Stimulated activated naive CD8-positive, alpha-beta T cell treated with anti-CD3 and anti-CD28 coated beads, Interleukin-15, Interleukin-2, amounts not matched to agents 100 U/mL and 50 U/mL, for 24 hours (primary cell): ENCODE data around the gene MAPK8IP3.
"Not testable (repeated sequence)": the region's sequence is repeated elsewhere in the genome, so short reads cannot be mapped to it uniquely, and the experiment has no call there.

ENCODE experiments used
- ATAC-seq: fragments of 150-1000 bp; cut with Tn5 transposase; one replicate; pipeline ENCODE4 v1.10.0; 2021
- DNase-seq: peaks from one replicate; pipeline ENCODE4 v3.0.0; 2021

MAPK8IP3 gene

DNA sequence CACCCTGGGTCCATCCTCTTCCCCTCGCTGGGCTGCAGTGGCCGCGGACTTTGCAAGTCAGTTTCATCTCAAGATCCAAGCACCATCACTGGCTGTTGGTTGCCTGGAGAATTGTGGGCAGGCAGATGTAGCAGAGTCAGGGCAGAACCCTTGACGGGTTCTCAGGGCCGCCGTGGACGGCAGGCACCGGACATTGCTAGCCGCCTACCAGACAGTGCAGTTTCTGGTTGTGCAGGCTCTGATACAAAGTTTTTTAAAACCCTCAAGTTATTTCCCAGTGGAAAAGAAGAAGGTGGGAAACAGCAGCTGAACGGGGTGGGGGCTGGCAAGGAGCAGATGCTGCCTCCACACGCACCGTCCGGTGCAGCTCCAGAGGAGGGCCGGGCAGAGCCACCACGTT is 3.4 kb downstream of the MAPK8IP3 start:
- DNase-seq = no peak

DNA sequence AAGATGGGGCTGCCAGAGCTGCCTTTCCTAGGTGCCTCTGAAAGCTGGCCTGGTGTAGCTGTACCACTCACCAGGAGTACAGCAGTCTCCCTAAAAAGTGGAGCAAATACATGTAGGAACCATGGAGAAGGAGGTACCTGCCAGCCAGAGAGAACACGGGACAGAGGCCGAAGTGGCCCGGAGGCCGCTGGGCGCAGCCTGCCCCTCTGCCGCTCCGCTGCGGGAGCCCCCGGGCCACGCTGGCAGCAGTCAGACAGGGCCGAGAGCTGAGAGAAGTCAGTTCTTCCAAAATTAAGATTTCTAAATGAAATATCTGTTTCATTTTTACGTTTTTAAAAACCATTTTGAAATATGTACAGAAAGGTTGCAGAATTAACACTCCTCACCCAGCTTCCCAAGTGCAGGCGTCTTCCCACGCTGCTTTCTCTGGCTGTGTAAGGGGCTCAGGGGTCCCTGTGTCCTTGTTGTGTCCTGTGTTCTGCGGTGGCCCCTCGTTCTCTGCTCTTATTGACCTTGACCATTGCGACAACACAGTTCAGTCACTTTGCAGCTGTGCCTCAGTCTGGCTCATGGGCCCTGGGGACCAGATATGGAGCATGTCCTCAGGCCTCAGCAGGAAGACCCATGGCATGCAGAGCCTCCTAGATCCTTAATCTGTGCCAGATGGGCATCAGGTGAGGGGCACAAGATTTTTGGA is 5.0 kb downstream of the MAPK8IP3 start:
- DNase-seq (no peak), ATAC-seq (no peak)

More for the DNA sequence above, 3.4 kb downstream of the MAPK8IP3 start:
- no peak for ATAC-seq

DNA sequence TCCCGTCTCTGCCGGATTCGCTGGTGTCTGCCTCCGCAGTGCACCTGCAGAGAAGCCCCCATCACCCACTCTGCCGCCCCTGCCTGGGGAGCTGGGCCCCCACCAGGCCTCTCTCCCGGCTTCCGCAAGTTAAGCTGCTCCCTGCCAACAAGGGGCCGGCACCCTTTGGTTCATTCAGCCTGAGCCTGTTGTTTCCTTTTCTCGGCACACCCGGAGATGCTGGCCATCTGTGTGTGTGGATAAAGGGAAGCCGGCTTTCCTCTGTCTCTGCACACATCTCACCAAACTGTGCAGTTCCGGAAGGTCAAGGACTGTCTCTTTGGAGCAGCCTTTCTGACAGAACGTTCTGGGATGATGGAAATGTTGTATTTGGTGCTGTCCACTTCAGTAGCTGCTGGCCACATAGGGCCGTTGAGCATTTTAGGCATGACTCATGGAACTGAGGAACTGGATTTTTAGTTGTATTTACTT is 6.8 kb downstream of the MAPK8IP3 start:
- DNase-seq = no peak
- ATAC-seq = no peak

DNA sequence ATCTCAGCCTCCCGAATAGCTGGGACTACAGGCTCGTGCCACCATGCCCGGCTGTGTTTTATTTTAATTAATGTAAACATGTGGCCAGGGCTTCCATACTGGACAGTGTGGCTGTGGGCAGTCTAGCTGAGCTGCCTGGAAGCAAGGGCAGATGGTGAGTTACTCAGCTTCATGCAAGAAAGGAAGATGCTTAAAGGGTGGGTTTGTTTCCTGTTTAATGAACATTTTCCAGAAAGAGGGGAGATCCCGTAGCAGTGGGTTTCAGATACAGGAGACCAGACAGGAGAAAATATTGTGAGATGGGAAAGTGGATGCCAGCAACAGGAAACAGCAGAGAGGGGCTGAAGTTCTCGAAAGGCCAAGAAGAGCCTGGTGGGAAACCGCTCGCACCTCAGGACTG is 7.3 kb downstream of the MAPK8IP3 start:
- ATAC-seq = no peak
- DNase-seq = no peak

DNA sequence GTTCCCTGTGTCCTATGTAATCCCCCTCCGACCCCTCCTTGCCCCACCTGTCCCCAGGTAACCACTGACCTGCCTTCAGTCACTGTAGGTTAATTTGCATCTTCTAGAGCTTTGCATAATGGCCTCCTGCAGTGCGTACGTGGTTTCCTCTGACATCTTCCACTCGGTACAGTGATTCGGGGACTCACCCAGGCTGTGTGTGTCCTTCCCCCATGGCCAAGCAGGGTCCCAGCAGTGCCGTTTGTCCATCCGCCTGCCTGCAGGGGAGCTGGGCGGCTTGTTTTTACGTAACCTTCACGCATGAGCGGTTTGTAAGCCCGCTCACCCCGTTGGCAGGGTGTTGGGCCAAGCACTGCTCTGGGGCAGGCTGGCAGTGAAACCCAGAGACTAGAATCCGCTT is 7.9 kb downstream of the MAPK8IP3 start:
- no peak for DNase-seq
- ATAC-seq = no peak

DNA sequence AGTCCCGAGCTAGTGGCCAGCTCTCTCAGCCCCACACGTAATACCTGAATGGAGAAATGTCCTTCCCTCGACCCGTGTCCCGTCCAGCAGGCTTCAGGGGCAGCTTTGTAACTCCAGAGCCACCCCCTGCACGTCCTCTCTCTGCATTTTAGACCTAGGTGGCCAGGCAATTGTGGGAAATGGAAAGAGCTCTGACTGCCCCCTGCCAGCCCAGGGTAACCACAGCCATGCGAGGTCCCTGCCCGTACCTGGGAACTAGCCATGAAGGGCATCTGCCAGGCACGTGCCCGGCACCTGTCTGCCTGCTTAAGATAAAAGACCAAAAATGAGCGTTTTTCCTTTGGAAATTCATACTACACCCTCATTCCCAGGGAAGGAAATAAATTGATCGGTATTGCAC is 9.2 kb downstream of the MAPK8IP3 start:
- no peak for DNase-seq
- no peak for ATAC-seq

DNA sequence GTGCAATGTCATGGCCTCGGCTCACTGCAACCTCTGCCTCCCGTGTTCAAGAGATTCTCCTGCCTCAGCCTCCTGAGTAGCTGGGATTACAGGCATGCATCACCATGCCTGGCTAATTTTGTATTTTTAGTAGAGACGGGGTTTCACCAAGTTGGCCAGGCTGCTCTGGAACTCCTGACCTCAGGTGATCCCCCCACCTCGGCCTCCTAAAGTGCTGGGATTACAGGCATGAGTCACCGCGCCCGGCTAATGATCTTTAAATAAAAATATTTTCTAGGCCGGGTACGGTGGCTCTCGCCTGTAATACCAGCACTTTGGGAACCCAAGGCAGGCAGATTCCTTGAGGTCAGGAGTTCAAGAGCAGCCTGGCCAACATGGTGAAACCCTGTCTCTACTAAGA is 12.2 kb downstream of the MAPK8IP3 start:
- ATAC-seq, DNase-seq: not testable (repeated sequence)

DNA sequence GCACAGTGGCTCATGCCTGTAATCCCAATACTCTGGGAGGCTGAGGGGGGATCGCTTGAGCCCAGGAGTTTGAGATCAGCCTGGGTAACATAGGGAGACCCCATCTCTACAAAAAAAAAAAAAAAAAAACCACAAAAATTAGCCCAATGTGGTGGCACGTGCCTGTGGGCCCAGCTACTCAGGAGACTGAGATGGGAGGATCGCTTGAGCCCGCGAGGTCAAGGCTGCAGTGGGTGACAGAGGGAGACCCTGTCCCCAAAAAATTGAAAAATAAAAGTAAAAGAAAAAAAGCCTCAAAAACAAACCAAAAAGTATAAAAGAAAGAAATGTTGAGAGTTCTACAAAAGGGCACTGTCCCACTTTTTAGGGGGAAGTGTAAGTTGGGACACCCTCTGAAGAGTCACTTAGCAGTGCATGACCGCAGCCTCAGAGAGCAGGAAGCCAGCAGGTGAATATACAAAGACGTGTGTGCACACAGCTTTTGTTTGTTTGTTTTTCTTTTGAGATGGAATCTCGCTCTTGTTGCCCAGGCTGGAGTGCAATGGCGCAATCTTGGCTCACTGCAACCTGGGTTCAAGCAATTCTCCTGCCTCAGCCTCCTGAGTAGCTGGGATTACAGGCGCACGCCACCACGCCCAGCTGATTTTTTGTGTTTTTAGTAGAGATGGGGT is 13.7 kb downstream of the MAPK8IP3 start:
- DNase-seq, ATAC-seq: not testable (repeated sequence)

DNA sequence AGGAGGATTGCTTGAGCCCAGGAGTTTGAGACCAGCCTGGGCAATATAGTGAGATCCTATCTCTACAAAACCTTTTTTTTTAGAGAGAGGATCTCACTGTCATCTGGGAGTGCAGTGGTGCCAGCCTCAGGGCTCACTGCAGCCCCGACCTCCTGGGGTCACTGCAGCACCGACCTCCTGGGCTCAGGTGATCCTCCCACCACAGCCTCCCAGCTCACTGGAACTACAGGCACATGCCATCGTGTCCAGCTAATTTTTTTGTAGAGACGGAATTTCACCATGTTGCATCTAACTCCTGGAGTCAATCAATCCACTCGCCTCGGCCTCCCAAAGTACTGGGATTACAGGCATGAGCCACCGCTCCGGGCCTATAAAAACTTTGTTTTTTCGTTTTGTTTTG is 15.4 kb downstream of the MAPK8IP3 start:
- no peak for ATAC-seq
- DNase-seq = no peak

DNA sequence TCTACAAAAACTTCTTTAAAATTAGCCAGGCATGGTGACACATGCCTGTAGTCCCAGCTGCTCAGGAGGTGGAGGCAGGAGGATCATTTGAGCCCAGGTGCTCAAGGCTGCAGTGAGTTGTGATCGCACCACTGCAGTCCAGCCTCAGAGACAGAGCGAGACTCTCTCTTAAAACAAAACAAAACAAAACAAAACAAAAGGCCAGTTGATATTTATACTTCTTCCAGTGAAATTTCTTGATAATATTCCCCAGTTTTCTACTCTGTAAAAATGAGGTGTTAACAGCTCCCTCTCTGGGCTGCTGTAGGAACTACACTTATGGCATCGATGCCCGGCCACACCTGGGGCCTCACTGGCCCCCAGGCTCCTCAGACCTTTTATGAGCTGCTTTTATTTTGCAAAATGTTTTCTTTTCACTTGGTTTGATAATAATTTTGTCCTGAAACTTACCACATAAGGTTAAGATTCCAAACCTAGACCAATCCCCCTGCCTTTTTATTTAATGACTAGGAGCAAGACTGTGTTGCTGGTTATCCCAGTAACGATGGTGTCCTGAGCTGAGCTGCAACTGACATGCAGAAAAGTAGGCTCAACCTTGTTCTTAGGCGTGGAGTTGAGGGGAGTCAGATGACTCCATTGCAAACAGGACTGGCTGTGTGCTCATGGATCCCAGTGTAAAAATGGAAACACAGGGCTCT is 17.6 kb downstream of the MAPK8IP3 start:
- ATAC-seq = no peak
- DNase-seq = peak; percentile 55

DNA sequence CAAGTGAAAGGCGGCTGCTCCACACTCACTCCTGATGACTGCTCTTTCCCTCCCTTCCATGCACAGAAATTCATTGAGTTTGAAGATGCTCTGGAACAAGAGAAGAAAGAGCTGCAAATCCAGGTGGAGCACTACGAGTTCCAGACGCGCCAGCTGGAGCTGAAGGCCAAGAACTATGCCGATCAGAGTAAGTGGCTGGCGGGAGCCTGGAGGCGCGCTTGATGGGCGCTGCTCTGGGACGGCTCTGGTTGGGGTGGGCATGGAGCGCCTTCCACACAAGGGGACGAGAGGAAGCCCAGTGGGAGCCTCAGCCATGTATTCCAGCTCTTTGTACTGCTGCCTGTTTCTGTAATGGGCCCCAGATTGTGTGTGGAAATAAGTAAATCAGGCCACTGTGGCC is 18.5 kb downstream of the MAPK8IP3 start:
- no peak for ATAC-seq

DNA sequence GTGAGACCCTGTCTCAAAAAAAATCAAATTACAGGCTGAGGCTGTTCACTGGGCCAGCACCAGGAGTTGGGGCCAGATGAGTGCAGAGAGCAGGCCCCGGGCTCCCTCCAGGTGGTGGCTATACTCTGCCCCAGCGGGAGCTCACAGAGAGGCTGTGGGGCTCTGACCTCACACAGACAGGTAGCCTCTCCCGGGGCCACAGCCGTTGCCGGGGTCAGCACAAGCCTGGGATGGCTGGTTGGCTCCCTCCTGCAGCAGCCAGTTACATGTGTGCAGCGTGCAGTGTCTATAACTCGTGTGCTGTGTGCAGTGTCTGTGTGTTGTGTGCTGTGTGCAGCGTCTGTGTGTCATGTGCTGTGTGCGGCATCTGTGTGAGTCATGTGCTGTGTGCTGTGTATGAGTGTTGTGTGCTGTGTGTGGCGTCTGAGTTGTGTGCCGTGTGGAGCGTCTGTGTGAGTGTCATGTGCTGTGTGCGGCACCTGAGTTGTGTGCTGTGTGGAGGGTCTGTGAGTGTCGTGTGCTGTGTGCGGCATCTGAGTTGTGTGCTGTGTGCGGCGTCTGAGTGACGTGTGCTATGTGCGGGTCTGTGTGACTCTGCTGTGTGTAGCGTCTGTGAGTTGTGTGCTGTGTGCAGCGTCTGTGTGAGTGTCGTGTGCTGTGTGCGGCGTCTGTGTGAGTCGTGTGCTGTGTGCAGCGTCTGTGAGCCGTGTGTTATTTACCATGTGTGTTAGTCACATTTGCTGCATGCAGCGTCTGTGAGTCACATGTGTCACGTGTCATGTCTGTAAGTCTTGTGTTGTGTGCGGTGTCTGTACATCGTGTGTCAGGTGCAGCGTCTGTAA is 20.9 kb downstream of the MAPK8IP3 start:
- no peak for DNase-seq

More for the DNA sequence above, 18.5 kb downstream of the MAPK8IP3 start:
- no peak for DNase-seq

DNA sequence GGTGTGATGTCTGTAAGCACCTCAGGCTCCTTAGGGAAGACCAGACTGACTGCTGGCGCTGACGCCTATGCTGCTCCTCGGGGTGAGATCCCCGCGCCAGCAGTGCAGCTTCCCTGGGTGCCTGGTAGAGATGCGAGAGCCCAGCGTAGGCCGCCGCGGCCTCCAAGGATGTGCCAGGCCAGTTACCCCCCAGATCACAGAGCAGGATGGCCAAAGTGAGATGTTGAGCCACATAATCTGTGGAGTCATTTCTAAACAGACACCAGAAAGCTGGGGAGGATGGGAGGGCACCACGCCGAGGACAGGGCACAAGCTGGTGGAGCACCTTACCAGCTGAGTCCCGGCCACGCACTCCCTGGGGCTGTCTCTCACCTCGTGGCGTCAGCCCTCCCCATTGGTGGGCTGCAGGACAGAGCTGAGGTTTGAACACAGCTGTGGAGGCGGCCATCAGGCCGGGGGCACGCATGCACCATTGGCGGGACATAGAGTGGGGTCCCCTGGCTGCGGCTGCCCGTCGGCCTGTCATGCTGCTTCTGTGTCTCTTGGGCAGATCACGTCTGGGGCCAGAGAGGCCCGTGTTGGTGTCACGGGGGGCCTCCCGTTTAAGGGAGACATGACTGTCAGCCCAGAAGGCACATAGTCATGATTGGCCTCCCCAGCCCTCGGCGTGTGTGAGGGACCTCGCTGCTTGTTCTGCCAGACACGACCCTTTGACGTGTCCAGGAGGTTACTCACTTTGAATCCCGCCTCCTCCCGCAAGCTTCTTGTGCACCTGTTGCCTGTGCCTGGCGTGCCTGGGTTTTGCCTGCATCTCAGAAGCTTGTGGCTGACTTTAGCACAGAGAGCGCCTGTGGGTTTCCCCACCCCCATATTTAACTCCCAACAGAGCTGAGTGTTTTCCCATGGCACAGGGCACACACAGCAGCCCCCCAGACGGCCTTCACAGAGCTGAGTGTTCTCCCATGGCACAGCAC is 21.9 kb downstream of the MAPK8IP3 start:
- DNase-seq = no peak
- ATAC-seq = no peak

More for the DNA sequence above, 20.9 kb downstream of the MAPK8IP3 start:
- ATAC-seq = no peak

DNA sequence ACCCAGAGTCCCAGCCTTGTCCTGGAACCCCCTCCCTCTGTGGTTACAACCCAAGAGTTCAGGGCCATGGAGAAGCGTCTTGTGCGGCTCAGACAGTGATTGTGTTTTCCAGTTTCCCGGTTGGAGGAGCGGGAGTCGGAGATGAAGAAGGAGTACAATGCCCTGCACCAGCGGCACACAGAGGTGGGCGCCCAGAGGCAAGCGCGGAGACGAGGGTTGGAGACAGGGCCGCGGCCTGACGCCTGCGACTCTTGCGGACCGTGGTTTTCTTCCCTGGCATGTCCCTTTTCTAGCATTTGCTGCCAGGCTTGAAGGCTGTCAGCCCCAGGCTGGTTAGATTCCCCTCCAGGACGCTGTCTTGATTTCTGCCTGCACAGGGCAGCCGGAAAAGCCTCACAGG is 23.0 kb downstream of the MAPK8IP3 start:
- DNase-seq (no peak), ATAC-seq (no peak)

DNA sequence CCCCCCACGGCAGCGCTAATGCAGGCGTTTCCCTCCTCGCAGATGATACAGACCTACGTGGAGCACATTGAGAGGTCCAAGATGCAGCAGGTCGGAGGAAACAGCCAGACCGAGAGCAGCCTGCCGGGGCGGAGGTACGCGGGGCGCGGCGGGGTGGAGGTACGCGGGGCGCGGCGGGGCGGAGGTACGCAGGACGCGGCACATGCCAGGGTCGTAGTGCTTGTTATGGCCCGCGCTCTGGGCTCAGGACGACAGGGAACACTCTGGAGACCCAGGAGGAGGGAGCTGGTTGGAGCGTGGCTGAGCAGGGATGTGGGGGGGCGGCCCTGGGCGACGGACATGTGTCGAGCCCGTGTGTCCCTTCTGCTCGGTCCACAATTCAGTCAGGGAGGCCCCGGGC is 23.4 kb downstream of the MAPK8IP3 start:
- DNase-seq = no peak
- no peak for ATAC-seq

DNA sequence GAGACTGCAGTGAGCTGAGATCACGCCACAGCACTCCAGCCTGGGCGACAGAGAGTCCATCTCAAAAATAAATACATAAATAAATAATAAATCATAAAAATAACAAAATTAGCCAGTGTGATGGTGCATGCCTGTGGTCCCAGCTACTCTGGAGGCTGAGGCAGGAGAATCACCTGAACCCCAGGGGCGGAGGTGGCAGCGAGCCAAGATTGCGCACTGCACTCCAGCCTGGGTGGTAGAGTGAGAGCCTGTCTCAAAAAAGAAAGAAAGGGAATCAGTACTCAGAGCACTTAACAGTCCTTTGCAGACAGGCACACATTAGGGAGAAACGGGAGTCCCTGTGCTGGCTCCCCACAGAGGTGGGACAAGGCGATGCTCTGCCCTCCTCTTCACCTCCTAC is 25.1 kb downstream of the MAPK8IP3 start:
- no peak for ATAC-seq
- no peak for DNase-seq

DNA sequence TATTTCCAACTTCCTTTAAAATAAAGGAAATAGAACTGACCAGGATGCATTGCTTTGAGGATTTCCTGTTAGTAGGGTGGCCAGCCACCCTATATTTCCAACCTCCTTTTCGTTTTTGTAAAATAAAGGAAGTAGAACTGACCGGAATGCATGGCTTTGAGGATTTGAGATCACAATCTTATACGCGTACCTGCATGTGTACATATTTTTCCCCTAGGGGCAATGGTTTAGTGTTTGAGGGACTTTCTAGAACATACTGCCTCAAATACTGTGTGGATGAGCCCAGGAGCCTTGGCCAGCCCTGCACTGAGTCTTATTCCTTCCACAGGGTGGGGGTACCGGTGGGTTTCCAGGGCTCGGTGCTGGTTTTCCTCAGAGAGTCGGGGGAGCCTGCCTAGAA is 25.6 kb downstream of the MAPK8IP3 start:
- DNase-seq (no peak), ATAC-seq (no peak)

DNA sequence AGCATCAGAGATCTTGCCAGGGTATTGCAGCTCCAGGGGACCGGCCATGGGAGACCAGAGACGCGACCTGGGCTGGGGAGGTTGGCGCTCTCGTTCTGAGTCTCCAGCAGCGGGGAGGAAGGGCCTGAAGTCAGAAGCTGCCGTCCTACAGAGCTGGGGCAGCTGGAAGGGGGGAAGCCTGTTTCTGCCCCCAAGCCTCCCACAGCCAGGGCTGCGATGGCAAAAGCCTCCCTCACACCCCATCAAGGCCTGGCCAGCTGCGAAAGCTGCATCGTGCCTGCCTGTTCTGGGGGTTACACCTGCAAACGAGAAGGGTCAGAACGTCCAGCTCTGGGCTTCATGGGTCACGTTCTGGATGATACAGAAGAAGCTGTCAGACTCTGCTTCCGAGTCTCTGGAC is 26.1 kb downstream of the MAPK8IP3 start:
- DNase-seq (no peak), ATAC-seq (no peak)

DNA sequence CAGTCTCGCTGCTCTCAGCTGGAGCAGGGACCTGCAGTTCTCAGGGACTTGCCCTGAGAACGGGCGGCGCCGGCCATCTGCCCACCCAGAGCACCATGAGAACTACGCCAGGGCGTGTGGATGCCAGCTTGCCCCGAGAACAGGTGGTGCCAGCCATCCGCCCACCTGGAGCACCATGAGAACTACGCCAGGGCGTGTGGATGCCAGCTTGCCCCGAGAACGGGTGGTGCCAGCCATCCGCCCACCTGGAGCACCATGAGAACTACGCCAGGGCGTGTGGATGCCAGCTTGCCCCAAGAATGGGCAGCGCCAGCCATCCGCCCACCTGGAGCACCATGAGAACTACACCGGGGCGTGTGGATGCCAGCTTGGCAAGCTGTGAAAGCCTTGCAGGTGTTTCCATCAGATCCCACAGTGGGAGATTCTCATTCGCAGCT is 26.6 kb downstream of the MAPK8IP3 start:
- not testable (repeated sequence) for ATAC-seq, DNase-seq

DNA sequence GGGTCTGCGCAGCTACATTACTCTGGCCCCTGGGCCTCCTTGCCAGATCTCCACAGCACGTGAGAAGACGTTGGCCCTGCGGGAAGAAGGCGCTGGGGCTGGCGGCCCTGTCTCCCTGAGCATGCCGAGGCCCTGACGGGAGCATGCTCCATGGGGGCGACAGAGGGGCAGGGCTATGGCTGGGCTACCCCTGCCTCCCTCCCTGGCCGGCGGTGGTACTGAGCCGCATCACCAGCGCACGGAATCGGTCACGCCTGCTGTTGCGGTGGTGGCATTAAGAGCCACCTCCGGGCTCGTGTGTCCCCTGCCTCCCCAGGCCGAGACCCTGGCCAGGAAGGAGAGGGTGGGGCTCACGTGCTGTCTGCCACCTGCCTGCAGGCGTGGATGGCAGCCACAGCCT is 28.1 kb downstream of the MAPK8IP3 start:
- DNase-seq = no peak
- ATAC-seq = no peak

DNA sequence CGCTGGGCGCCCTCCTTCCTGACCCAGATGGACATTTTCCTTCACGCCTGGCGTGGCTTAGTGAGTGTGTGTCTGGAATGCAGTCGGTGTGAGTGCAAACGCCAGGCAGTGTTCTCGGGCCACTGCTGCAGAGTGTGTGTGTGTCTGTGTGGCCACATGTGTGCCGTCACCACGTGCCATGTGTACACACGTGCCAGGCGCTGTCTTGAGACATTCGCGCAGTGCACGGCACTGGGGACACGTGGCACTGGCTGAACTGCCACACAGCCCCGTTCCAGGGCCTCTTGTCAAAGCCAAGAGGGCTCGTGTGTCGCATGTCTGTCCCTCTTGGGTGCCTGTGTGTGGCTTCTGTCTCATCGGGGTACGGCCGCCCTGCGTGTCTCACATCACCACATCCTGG is 28.8 kb downstream of the MAPK8IP3 start:
- DNase-seq (no peak), ATAC-seq (no peak)
